Hepatocyte (in vitro differentiated cells): ENCODE results near the gene WNT11.

Source experiments
- CTCF ChIP-seq: fragments of 200-600 bp; sonication (generic); IDR thresholded peaks from 2 replicates; pipeline ENCODE4 v1.5.1; 2016; ENCODE audit warnings: antibody characterized with exemption, mild to moderate bottlenecking; ENCODE audit not compliant: poor library complexity
- EZH2 ChIP-seq: fragments of 200-600 bp; sonication (generic); IDR thresholded peaks from 2 replicates; pipeline ENCODE4 v1.6.1; 2016; ENCODE audit warnings: antibody characterized with exemption, mild to moderate bottlenecking, borderline replicate concordance

DNA sequence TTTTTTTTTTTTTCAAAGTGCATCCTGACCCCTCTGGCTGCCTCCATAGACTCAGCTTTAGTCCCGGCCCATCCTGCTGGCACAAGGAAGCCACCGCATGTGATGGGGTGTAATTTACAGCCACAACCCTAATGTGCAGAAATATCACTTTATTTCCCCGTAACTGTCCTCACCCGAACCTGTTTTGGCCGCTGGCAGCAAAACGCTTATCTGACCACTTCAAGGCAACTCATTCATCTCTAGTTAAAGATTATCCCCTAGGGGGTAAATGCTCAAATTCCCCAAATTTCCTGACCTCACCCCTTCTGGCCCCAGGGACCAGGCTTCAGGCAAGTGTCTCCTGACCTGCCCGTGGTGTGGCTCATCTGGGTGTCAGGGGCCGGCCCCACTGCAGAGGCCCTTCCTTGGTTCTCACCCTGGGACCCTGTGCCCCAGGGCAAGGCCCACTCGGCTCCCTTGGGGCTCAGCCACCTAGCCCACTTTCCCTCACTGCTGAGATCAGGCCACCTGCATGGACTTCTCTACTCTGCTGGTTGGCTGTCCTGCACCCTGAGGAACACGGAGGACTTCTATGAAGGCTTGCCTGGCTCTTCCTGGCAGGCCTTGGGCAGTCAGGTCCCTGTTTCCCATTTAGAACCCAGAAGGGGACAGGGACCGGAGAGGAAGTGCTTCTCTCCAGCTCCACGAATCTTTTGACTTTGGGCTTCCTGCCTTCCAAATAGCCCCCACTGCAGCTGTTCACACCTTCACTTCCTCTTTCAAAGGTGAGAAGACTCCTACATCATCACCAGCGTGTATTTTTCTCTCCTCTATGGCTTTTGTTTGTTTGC lies 53.3 kb downstream of the WNT11 start:
- TF ChIP-seq CTCF (no peak), EZH2 (no peak)
